H1 (cell line): Measurements from ENCODE around the gene BIRC2. TPM values are rescaled to one million over a fixed set of nuclear protein-coding genes. Genes with fewer than 3 reads are reported as not detected.

Source experiments
- BACH1 ChIP-seq: IDR thresholded peaks from 2 replicates; pipeline ENCODE4 v1.6.1; 2012; ENCODE audit warnings: low read length, improper control_type of control experiment
- CHD2 ChIP-seq: IDR thresholded peaks from 2 replicates; pipeline ENCODE4 v1.6.1; 2012; ENCODE audit warnings: low read length, improper control_type of control experiment
- CREB1 ChIP-seq: IDR thresholded peaks from 2 replicates; pipeline ENCODE4 v1.6.1; 2012; ENCODE audit warnings: inconsistent platforms
- CTBP2 ChIP-seq: IDR thresholded peaks from 2 replicates; pipeline ENCODE4 v1.7.0; 2011; ENCODE audit warnings: borderline replicate concordance, mild to moderate bottlenecking, moderate library complexity, mixed read lengths, low read length; ENCODE audit not compliant: insufficient read depth, insufficient read length
- FOSL1 ChIP-seq: IDR thresholded peaks from 2 replicates; pipeline ENCODE4 v1.6.1; 2011; ENCODE audit warnings: mild to moderate bottlenecking, low read depth, low read length, moderate library complexity; ENCODE audit not compliant: insufficient read depth
- GABPA ChIP-seq: IDR thresholded peaks from 2 replicates; pipeline ENCODE4 v1.6.1; 2011; ENCODE audit warnings: mild to moderate bottlenecking, low read length, moderate library complexity, borderline replicate concordance; ENCODE audit not compliant: insufficient read depth
- KDM1A ChIP-seq: fragments of 200-600, 300-600 bp; sonication (generic); IDR thresholded peaks from 2 replicates; pipeline ENCODE4 v1.7.1; 2016; ENCODE audit warnings: mild to moderate bottlenecking, low read length, borderline replicate concordance
- MAFK ChIP-seq: IDR thresholded peaks from 2 replicates; pipeline ENCODE4 v1.6.1; 2012; ENCODE audit warnings: low read depth, mild to moderate bottlenecking, improper control_type of control experiment, low read length
- PHF8 ChIP-seq: fragments of 200-600 bp; sonication (generic); conservative IDR thresholded peaks from 2 replicates; pipeline ENCODE4 v1.7.1; 2012; ENCODE audit warnings: low read depth, mild to moderate bottlenecking, inconsistent platforms, low read length, moderate library complexity
- POLR2AphosphoS5 ChIP-seq: IDR thresholded peaks from 2 replicates; pipeline ENCODE4 v1.6.1; 2011; ENCODE audit warnings: low read depth, low read length
- RAD21 ChIP-seq, 2 experiments: IDR thresholded peaks in 1 of 2; conservative IDR thresholded peaks in 1 of 2; 2 replicates each; pipeline ENCODE4 v1.6.1; 2011; ENCODE audit warnings: low read depth in 2 of 2, low read length in 2 of 2, improper control_type of control experiment in 1 of 2, inconsistent platforms in 1 of 2, mild to moderate bottlenecking in 1 of 2, moderate library complexity in 1 of 2
- RBBP5 ChIP-seq: IDR thresholded peaks from 2 replicates; pipeline ENCODE4 v1.7.1; 2012; ENCODE audit warnings: low read depth, mild to moderate bottlenecking, inconsistent platforms, low read length, moderate library complexity, borderline replicate concordance
- RNF2 ChIP-seq: fragments of 200-900, 300-1000 bp; sonication (generic); IDR thresholded peaks from 2 replicates; pipeline ENCODE4 v1.7.1; 2016; ENCODE audit warnings: borderline replicate concordance, low read depth, mild to moderate bottlenecking, antibody characterized with exemption, low read length; ENCODE audit not compliant: poor library complexity, severe bottlenecking; ENCODE audit errors: missing control alignments
- TBP ChIP-seq: IDR thresholded peaks from 2 replicates; pipeline ENCODE4 v1.6.1; 2011; ENCODE audit warnings: low read depth, low read length, improper control_type of control experiment
- TCF12 ChIP-seq: IDR thresholded peaks from 2 replicates; pipeline ENCODE4 v1.6.1; 2011; ENCODE audit warnings: low read depth, mild to moderate bottlenecking, low read length
- polyA plus RNA-seq, 7 experiments: library from polyadenylated mRNA; depleted of rRNA in 3 of 7; stranded (reverse) in 5 of 7; unstranded in 2 of 7; fragments of >200 nt in 5 of 7; fragments of 200-250 nt in 2 of 7; gene quantifications; 1 replicate in 5 of 7; 2 replicates in 1 of 7; 4 replicates in 1 of 7; pipeline versions ENCODE4 v1.2.1 to v1.2.3, GENCODE V29; 2011 to 2013; ENCODE audit warnings: missing spikeins in 2 of 7, mixed read lengths in 2 of 7
- total RNA-seq: library from RNA; stranded (reverse); fragmentation: NEBNext Ultra II Directional; extraction: Animal tissue kit (Norgen Biotek cat#: 25700); gene quantifications from 2 replicates; pipeline ENCODE4 v1.2.1, GENCODE V29; 2021

Gene BIRC2
- total and polyA plus RNA-seq, 2 of the 8 experiments (the other 6 are each of a cell fraction or from before 2014, with no cell fraction given), result 18.4 to 24.7 TPM

GRCh38 chr11:102346748-102347461 is at the start of gene BIRC2 (continued):
- TF ChIP-seq KDM1A (no peak), PHF8 (peak; percentile 88), TCF12 (no peak), FOSL1 (no peak), MAFK (no peak), RBBP5 (no peak), BACH1 (no peak), CTBP2 (no peak), TBP (no peak; the same call in 1 of the 2 replicates), RNF2 (no peak), CHD2 (no peak; the same call in 1 of the 2 replicates), GABPA (no peak), RAD21 (IDR thresholded peaks at IDR 0.05 in 1 of 2, conservative IDR thresholded peaks at IDR 0.05 in 1 of 2; ENCODE audit: low read depth in 2 of 2, low read length in 2 of 2) (peak; percentile 19 to 39; a peak in 3 of 4 replicates), CREB1 (peak; percentile 96), POLR2AphosphoS5 (0 out of 2 replicates have a peak, but pooled peaks have one; percentile 62)
